Hepatocyte (in vitro differentiated cells): Measurements from ENCODE around the gene KNDC1. TPM values are rescaled to one million over a fixed set of nuclear protein-coding genes. Genes with fewer than 3 reads are reported as not detected.

Source experiments
- DNase-seq: peaks from one replicate; pipeline ENCODE4 v3.0.0-alpha.2; 2016; ENCODE audit warnings: low spot score
- H2AFZ ChIP-seq: fragments of 200-600 bp; sonication (generic); 2 replicates; pipeline ENCODE4 v1.6.0; 2016; ENCODE audit warnings: antibody characterized with exemption, mild to moderate bottlenecking
- H3K27ac ChIP-seq: fragments of 200-600 bp; sonication (generic); 2 replicates; pipeline ENCODE4 v1.5.1; 2016; ENCODE audit warnings: mild to moderate bottlenecking
- H3K27me3 ChIP-seq: fragments of 200-600 bp; sonication (generic); 2 replicates; pipeline ENCODE4 v1.6.1; 2016
- H3K36me3 ChIP-seq: fragments of 200-600 bp; sonication (generic); replicated peaks from 2 replicates; pipeline ENCODE4 v1.5.1; 2016; ENCODE audit warnings: low read depth; ENCODE audit not compliant: insufficient read depth
- H3K4me1 ChIP-seq: fragments of 200-600 bp; sonication (generic); 2 replicates; pipeline ENCODE4 v1.5.1; 2016; ENCODE audit warnings: mild to moderate bottlenecking, moderate library complexity; ENCODE audit not compliant: insufficient read depth
- H3K4me2 ChIP-seq: fragments of 200-600 bp; sonication (generic); 2 replicates; pipeline ENCODE4 v1.6.0; 2016
- H3K4me3 ChIP-seq: fragments of 200-600 bp; sonication (generic); 2 replicates; pipeline ENCODE4 v1.5.1; 2016; ENCODE audit warnings: mild to moderate bottlenecking
- H3K79me2 ChIP-seq: fragments of 200-600 bp; sonication (generic); 2 replicates; pipeline ENCODE4 v1.6.0; 2017; ENCODE audit warnings: mild to moderate bottlenecking
- H3K9me2 ChIP-seq: fragments of 200-600 bp; sonication (generic); replicated peaks from 2 replicates; pipeline ENCODE4 v1.6.0; 2017; ENCODE audit warnings: mild to moderate bottlenecking; ENCODE audit not compliant: insufficient read depth
- H3K9me3 ChIP-seq: fragments of 200-600 bp; sonication (generic); 2 replicates; pipeline ENCODE4 v1.5.1; 2016; ENCODE audit warnings: low read depth, mild to moderate bottlenecking
- H4K20me1 ChIP-seq: fragments of 200-600 bp; sonication (generic); 2 replicates; pipeline ENCODE4 v1.6.0; 2016; ENCODE audit warnings: mild to moderate bottlenecking; ENCODE audit not compliant: insufficient read depth, poor library complexity, severe bottlenecking
- EZH2 ChIP-seq: fragments of 200-600 bp; sonication (generic); IDR thresholded peaks from 2 replicates; pipeline ENCODE4 v1.6.1; 2016; ENCODE audit warnings: antibody characterized with exemption, mild to moderate bottlenecking, borderline replicate concordance
- EZH2phosphoT487 ChIP-seq: fragments of 200-600 bp; sonication (generic); IDR thresholded peaks from one replicate; pipeline ENCODE4 v1.6.1; 2018; ENCODE audit warnings: antibody characterized with exemption, mild to moderate bottlenecking, low read depth, moderate library complexity; ENCODE audit not compliant: unreplicated experiment, severe bottlenecking
- WGBS: methylation state at CpG from one replicate; pipeline ENCODE4 v1.1.6; 2016; ENCODE audit warnings: low lambda C conversion rate; ENCODE audit errors: missing lambda C conversion rate; 5-methylcytosine and 5-hydroxymethylcytosine counted together
- polyA plus RNA-seq: library from polyadenylated mRNA; unstranded; fragments of >200 nt; fragmentation: Nextera tagmentation; extraction: Ambion mirVana; gene quantifications from 2 replicates; pipeline ENCODE4 v1.2.1, GENCODE V29; 2016
- total RNA-seq: library from RNA; depleted of rRNA; stranded (reverse); fragments of >200 nt; gene quantifications from 2 replicates; pipeline ENCODE4 v1.2.3, GENCODE V29; 2014
- TF ChIP-seq, protein P1 (sequence below): fragments of 200-600 bp; sonication (generic); IDR thresholded peaks from 2 replicates; pipeline ENCODE4 v1.5.1; 2016; ENCODE audit warnings: antibody characterized with exemption, mild to moderate bottlenecking; ENCODE audit not compliant: poor library complexity

KNDC1 gene
- total and polyA plus RNA-seq, 2 experiments from 2014 or later, result 3.8 to 4.3 TPM

DNA sequence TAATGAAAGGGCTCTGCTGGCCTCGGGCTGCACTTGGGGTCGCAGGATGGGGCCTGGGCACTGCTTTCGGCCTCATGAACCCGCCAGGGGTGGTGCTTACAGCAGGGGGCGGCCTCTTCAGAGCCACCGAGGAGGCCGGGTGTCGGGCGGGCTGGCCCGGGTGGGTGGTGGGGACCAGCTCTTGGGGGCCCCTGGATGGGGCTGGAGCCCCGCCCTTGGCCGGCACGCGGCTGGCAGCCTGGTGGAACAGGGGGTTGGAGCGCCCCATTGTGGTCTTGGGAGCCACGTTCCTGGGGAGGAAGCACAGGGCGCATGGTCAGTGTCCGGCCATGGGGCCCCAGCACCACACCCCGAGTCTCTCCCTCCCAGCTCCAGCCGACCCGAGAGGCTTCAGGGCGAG is 107.8 kb downstream of the KNDC1 start:
- Histone ChIP-seq H3K9me3 (no peaks in the 10 kb centered on the region), H3K79me2 (no peaks in the 10 kb centered on the region), H3K4me3 (no peak overlapping the region), H4K20me1 (no peaks in the 10 kb centered on the region), H3K27ac (no peak overlapping the region), H3K4me1 (no peaks in the 10 kb centered on the region), H2AFZ (no peak overlapping the region), H3K4me2 (no peak overlapping the region), H3K27me3 (no peaks in the 10 kb centered on the region), H3K36me3 (no peaks in the 10 kb centered on the region), H3K9me2 (no peaks in the 10 kb centered on the region)
- no peak for DNase-seq
- TF ChIP-seq EZH2, result no peak
- TF ChIP-seq, protein P1, sequence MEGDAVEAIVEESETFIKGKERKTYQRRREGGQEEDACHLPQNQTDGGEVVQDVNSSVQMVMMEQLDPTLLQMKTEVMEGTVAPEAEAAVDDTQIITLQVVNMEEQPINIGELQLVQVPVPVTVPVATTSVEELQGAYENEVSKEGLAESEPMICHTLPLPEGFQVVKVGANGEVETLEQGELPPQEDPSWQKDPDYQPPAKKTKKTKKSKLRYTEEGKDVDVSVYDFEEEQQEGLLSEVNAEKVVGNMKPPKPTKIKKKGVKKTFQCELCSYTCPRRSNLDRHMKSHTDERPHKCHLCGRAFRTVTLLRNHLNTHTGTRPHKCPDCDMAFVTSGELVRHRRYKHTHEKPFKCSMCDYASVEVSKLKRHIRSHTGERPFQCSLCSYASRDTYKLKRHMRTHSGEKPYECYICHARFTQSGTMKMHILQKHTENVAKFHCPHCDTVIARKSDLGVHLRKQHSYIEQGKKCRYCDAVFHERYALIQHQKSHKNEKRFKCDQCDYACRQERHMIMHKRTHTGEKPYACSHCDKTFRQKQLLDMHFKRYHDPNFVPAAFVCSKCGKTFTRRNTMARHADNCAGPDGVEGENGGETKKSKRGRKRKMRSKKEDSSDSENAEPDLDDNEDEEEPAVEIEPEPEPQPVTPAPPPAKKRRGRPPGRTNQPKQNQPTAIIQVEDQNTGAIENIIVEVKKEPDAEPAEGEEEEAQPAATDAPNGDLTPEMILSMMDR, result no peak
- no peak for TF ChIP-seq EZH2phosphoT487
- 94% methylated on average over 19 of the region's 22 CpGs for WGBS

DNA sequence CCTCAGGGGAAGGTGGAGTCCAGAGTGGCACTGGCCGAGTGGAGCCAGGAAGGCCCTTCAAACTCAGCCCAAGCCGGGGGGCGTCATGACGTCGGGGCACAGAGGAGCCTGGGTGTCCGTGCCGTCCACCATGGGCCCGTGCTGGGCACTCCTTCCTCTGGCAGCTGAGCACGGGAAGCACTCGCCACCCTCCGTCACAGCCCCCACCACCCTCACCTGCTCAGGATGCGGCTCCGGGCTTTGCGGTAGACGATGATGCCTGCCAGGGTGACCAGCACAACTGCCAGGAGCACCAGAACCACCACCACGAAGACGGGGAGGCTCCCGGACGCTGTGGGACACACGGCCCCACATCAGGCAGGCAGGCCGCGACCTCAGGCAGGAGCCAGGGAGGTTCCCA is 108.5 kb downstream of the KNDC1 start:
- H3K4me2 ChIP-seq, result no peak overlapping the region
- no peaks in the 10 kb centered on the region for H3K27me3 ChIP-seq
- DNase-seq, result no peak
- no peaks in the 10 kb centered on the region for H3K9me2 ChIP-seq
- H3K9me3 ChIP-seq, result no peaks in the 10 kb centered on the region
- H3K4me1 ChIP-seq, result no peaks in the 10 kb centered on the region
- no peak overlapping the region for H3K4me3 ChIP-seq
- H2AFZ ChIP-seq, result no peak overlapping the region
- H3K27ac ChIP-seq, result no peak overlapping the region
- H4K20me1 ChIP-seq, result no peaks in the 10 kb centered on the region
- no peaks in the 10 kb centered on the region for H3K36me3 ChIP-seq
- TF ChIP-seq EZH2phosphoT487, result no peak
- no peak for TF ChIP-seq EZH2
- TF ChIP-seq, protein P1, result no peak
- no peaks in the 10 kb centered on the region for H3K79me2 ChIP-seq
- 98% methylated on average over 21 of the region's 22 CpGs for WGBS

DNA sequence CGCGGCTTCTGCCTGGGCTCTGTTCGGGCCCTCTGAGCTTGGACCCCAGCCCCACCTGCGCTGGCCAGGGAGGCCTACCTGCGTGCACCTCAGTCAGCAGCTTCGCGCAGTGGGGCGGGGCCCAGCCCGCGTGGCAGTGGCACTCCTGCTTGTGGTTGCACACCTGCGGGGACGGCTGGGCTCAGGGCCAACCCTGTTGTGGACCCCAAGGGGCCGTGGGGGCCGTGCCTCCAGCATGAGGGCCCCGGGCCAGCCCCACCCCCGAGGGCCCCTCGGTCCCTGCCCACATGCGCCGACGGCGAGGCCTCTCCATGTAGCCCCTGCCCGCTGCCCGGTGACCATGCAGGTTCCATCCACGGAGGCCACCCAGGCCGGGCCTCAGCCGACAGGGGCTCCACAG is 109.3 kb downstream of the KNDC1 start:
- DNase-seq, result no peak

More for the DNA sequence above, 109.3 kb downstream of the KNDC1 start:
- H3K9me2 ChIP-seq, result no peaks in the 10 kb centered on the region
- H3K4me3 ChIP-seq, result no peak overlapping the region
- H3K79me2 ChIP-seq, result no peaks in the 10 kb centered on the region
- no peaks in the 10 kb centered on the region for H4K20me1 ChIP-seq
- WGBS, result 94% methylated on average over 19 of the region's 26 CpGs
- no peaks in the 10 kb centered on the region for H3K36me3 ChIP-seq
- H3K4me1 ChIP-seq, result no peaks in the 10 kb centered on the region
- TF ChIP-seq EZH2phosphoT487 (no peak), EZH2 (no peak)
- TF ChIP-seq, protein P1, result no peak
- H3K27me3 ChIP-seq, result no peaks in the 10 kb centered on the region
- H3K4me2 ChIP-seq, result no peak overlapping the region
- no peaks in the 10 kb centered on the region for H3K9me3 ChIP-seq
- no peak overlapping the region for H2AFZ ChIP-seq
- no peak overlapping the region for H3K27ac ChIP-seq
